Common myeloid progenitor, CD34-positive (primary cell): ENCODE results near the gene WFDC10A.
"Not testable (repeated sequence)": the region's sequence is repeated elsewhere in the genome, so short reads cannot be mapped to it uniquely, and the experiment has no call there.

Experiments used
- CTCF ChIA-PET: fragments of 350-600 bp; sonication (Branson Sonifier 250); formaldehyde crosslinking; loops from one replicate; lab custom pipeline; 2021; ENCODE audit warnings: antibody characterized with exemption; lab: Charles Lee
- POLR2A ChIA-PET: fragments of 350-600 bp; sonication (Branson Sonifier 250); formaldehyde crosslinking; loops from one replicate; lab custom pipeline; 2021; ENCODE audit warnings: antibody characterized with exemption; lab: Charles Lee
- DNase-seq, 3 donors: peaks; one replicate each; pipeline versions ENCODE4 v3.0.0 to v3.0.0-alpha.2; 2013
- H3K27ac ChIP-seq, 2 experiments: 1 replicate in 1 of 2; 2 replicates in 1 of 2; pipeline ENCODE4 v1.7.0; 2013; ENCODE audit warnings: inconsistent platforms in 2 of 2, low read length in 2 of 2, mild to moderate bottlenecking in 2 of 2, low read depth in 1 of 2, moderate library complexity in 1 of 2; ENCODE audit not compliant: severe bottlenecking in 2 of 2, insufficient read depth in 1 of 2, poor library complexity in 1 of 2
- H3K27me3 ChIP-seq, 5 experiments: replicated peaks in 2 of 5; 1 replicate in 3 of 5; 2 replicates in 2 of 5; pipeline versions ENCODE4 v1.6.1 to v1.7.0; 2013; ENCODE audit warnings: low read length in 4 of 5, mild to moderate bottlenecking in 2 of 5, moderate library complexity in 2 of 5, inconsistent platforms in 1 of 5; ENCODE audit not compliant: insufficient read depth in 5 of 5, control insufficient read depth in 4 of 5
- H3K36me3 ChIP-seq, 4 experiments: 1 replicate in 2 of 4; 2 replicates in 2 of 4; pipeline versions ENCODE4 v1.6.1 to v1.7.0; 2013; ENCODE audit warnings: low read length in 3 of 4, control low read depth in 1 of 4, mild to moderate bottlenecking in 1 of 4; ENCODE audit not compliant: control insufficient read depth in 4 of 4, insufficient read depth in 4 of 4
- H3K4me1 ChIP-seq, 4 experiments: 1 replicate in 3 of 4; 2 replicates in 1 of 4; pipeline versions ENCODE4 v1.6.1 to v1.7.1; 2013; ENCODE audit warnings: low read length in 3 of 4, mild to moderate bottlenecking in 3 of 4, control low read depth in 1 of 4, inconsistent platforms in 1 of 4, moderate library complexity in 1 of 4; ENCODE audit not compliant: control insufficient read depth in 4 of 4, insufficient read depth in 4 of 4; ENCODE audit errors: control extremely low read depth in 1 of 4
- H3K4me3 ChIP-seq, 7 experiments: 1 replicate in 4 of 7; 2 replicates in 3 of 7; pipeline versions ENCODE4 v1.5.1 to v1.7.0; 2013; ENCODE audit warnings: mild to moderate bottlenecking in 7 of 7, low read length in 6 of 7, moderate library complexity in 6 of 7, inconsistent platforms in 2 of 7, low read depth in 2 of 7, control low read depth in 1 of 7; ENCODE audit not compliant: insufficient read depth in 4 of 7, control insufficient read depth in 1 of 7; ENCODE audit errors: extremely low read depth in 1 of 7
- H3K9me3 ChIP-seq, 5 experiments: 1 replicate in 4 of 5; 2 replicates in 1 of 5; pipeline versions ENCODE4 v1.6.1 to v1.7.1; 2013; ENCODE audit warnings: low read length in 4 of 5, mild to moderate bottlenecking in 2 of 5, inconsistent platforms in 1 of 5, low read depth in 1 of 5, moderate library complexity in 1 of 5; ENCODE audit not compliant: control insufficient read depth in 4 of 5, insufficient read depth in 2 of 5; ENCODE audit errors: control extremely low read depth in 1 of 5
- WGBS: methylation state at CpG from one replicate; pipeline ENCODE4 v1.1.5; 2013; ENCODE audit not compliant: insufficient coverage; 5-methylcytosine and 5-hydroxymethylcytosine counted together

The WFDC10A gene

GRCh38 chr20:45621593-45621992 lies 7.9 kb upstream of the WFDC10A start:
- H3K4me3 ChIP-seq: no peak overlapping the region
- WGBS: 100% methylated on average over 1 of the region's 2 CpGs
- H3K27me3 ChIP-seq: peaks cover 0 to 5% (median 0%) of the 10 kb centered on the region in 5 experiments
- ChIA-PET CTCF (no interaction called here), POLR2A (no interaction called here)
- peaks cover 0 to 4% (median 3%) of the 10 kb centered on the region in 5 experiments for H3K9me3 ChIP-seq
- no peak overlapping the region for H3K27ac ChIP-seq
- no peaks in the 10 kb centered on the region for H3K4me1 ChIP-seq
- no peaks in the 10 kb centered on the region for H3K36me3 ChIP-seq
- no peak for DNase-seq

GRCh38 chr20:45626540-45626939 lies 3.0 kb upstream of the WFDC10A start:
- peaks cover 0 to 5% (median 0%) of the 10 kb centered on the region in 5 experiments for H3K27me3 ChIP-seq
- ChIA-PET POLR2A (no interaction called here), CTCF (interaction anchor here (1.7 kb wide), 1 partner anchor 9 kb away, joined by 7 read pairs; no protein-coding TSS in a partner anchor)
- peaks cover 0 to 4% (median 0%) of the 10 kb centered on the region in 5 experiments for H3K9me3 ChIP-seq
- DNase-seq: peak in 2 of 3 donors; percentile 2 to 10
- no peak overlapping the region for H3K27ac ChIP-seq
- no peaks in the 10 kb centered on the region for H3K36me3 ChIP-seq
- no peak overlapping the region for H3K4me3 ChIP-seq
- 29% methylated on average over 1 of the region's 2 CpGs for WGBS
- no peaks in the 10 kb centered on the region for H3K4me1 ChIP-seq

GRCh38 chr20:45630371-45630770 lies 832 bp downstream of the WFDC10A start:
- Histone ChIP-seq H3K9me3 (no peaks in the 10 kb centered on the region), H3K27ac (no peak overlapping the region), H3K27me3 (peaks cover 0 to 2% (median 0%) of the 10 kb centered on the region in 5 experiments), H3K36me3 (no peaks in the 10 kb centered on the region), H3K4me1 (no peaks in the 10 kb centered on the region), H3K4me3 (no peak overlapping the region)
- POLR2A ChIA-PET: no interaction called here
- DNase-seq: no peak
- CTCF ChIA-PET: interaction anchor here (0.7 to 1.0 kb wide), 3 partner anchors 11 to 140 kb away, joined by 3 to 4 read pairs (median 3); no protein-coding TSS in a partner anchor

DNA sequence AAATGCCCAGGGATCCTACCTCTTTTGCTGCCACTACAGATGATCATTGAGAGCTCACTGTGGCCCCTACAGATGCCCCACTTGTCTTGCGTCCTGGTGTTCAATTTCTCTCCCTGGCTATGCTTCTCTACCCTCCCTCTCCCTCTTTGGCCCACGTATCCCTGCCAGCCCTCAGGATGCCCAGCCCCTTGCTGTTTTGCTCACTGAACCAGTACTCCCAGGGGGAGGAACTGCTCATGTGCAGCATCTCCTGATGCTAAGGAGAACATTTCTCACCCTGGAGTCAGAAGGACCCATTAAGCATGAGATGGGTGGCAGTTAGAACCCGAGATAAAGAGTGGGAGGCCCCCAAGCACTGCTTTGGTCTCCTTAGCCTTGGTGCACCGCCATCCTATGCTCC lies 1.6 kb downstream of the WFDC10A start, which contains the start of gene WFDC9:
TSS of gene WFDC9 (minus strand) at position 101 of the 400 bp plus-strand sequence. CDS start 21,103 bp downstream, outside the sequence.
- ChIA-PET POLR2A (no interaction called here), CTCF (no interaction called here)
- DNase-seq: no peak
- WGBS: 96% methylated on average over 4 of the region's 4 CpGs
- H3K9me3 ChIP-seq: no peaks in the 10 kb centered on the region
- no peaks in the 10 kb centered on the region for H3K36me3 ChIP-seq
- H3K27ac ChIP-seq: no peak within 1 kb of the TSS
- peaks cover 0 to 2% (median 0%) of the 10 kb centered on the region in 5 experiments for H3K27me3 ChIP-seq
- no peak within 1 kb of the TSS for H3K4me3 ChIP-seq
- H3K4me1 ChIP-seq: no peaks in the 10 kb centered on the region

DNA sequence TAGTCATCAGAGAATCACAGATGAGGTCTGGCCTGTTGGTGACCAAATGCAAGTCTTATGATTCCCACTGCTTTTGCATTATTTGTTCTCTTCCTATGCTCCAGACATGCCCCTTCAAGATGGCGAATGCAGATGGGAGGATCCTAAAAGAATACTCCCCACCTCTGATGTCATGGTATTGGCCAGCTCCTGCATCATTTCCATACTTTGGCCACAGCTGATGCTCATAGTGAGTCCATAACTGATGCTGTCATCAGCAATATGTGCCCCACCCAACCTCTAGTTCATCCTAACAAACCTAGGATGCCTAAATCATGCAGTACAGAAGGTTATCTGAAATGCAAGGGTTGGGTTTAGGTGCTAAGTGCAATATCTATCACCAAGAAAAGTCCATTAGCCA lies 7.0 kb downstream of the WFDC10A start:
- no peaks in the 10 kb centered on the region for H3K36me3 ChIP-seq
- no peak overlapping the region for H3K4me3 ChIP-seq
- no peaks in the 10 kb centered on the region for H3K4me1 ChIP-seq
- POLR2A ChIA-PET: no interaction called here
- H3K27me3 ChIP-seq: no peaks in the 10 kb centered on the region
- H3K9me3 ChIP-seq: no peaks in the 10 kb centered on the region
- CTCF ChIA-PET: no interaction called here
- DNase-seq: no peak
- H3K27ac ChIP-seq: no peak overlapping the region
- 80% methylated on average over 1 of the region's 1 CpG for WGBS

- no peaks in the 10 kb centered on the region for H3K27me3 ChIP-seq
- no peak overlapping the region for H3K27ac ChIP-seq
- H3K36me3 ChIP-seq: no peaks in the 10 kb centered on the region
- H3K4me3 ChIP-seq: no peak overlapping the region
- ChIA-PET CTCF (no interaction called here), POLR2A (no interaction called here)
- WGBS: 95% methylated on average over 3 of the region's 5 CpGs
- no peak for DNase-seq
- H3K4me1 ChIP-seq: no peaks in the 10 kb centered on the region
- H3K9me3 ChIP-seq: no peaks in the 10 kb centered on the region
These were observed 10.1 kb downstream of the WFDC10A start for GRCh38 chr20:45639687-45640086.

DNA sequence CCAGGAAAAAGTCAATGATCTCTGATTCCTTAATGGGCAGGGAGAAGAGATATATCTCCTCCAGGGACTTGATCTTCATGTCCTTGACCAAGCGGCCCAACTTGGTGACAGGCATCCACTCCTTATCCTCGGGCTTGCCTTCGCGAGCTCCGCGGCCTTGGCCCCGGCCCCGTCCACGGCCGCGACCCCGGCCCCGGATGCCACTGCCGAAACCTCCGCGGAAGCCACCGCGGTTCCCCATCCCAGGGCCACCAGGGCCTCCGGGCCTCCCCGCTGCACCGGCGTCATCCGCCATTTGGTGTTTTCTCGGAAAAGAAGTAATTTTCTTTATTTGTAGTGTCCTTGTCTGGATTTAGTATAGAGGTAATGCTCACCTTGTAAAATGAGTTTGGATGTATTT lies 11.5 kb downstream of the WFDC10A start:
- CTCF ChIA-PET, H3K27ac ChIP-seq, H3K9me3 ChIP-seq, H3K36me3 ChIP-seq, DNase-seq, H3K27me3 ChIP-seq, H3K4me3 ChIP-seq, POLR2A ChIA-PET, H3K4me1 ChIP-seq: not testable (repeated sequence)
- 100% methylated on average over 3 of the region's 24 CpGs for WGBS
